HG03196 (cell line): Measurements from ENCODE around the gene USP27X.

Experiments
- ATAC-seq: cut with Tn5 transposase; IDR thresholded peaks from one replicate; pipeline ENCODE4 v1.9.1; 2021; ENCODE audit not compliant: unreplicated experiment

The USP27X gene

GRCh38 chrX:49880668-49881067, 1.4 kb downstream of the USP27X start:
- ATAC-seq, result no peak

- ATAC-seq, result no peak
Measured at GRCh38 chrX:49884290-49884862, 5.1 kb downstream of the USP27X start.

- no peak for ATAC-seq
Measured at GRCh38 chrX:49892542-49892941, 13.3 kb downstream of the USP27X start.

- ATAC-seq, result no peak
Measured at GRCh38 chrX:49896951-49897350, 17.7 kb downstream of the USP27X start.

- ATAC-seq, result no peak
Measured at GRCh38 chrX:49901048-49901447, 21.8 kb downstream of the USP27X start.

- ATAC-seq, result no peak
Measured at GRCh38 chrX:49910344-49910743, 31.1 kb downstream of the USP27X start.

GRCh38 chrX:49912086-49912485, 32.8 kb downstream of the USP27X start:
- no peak for ATAC-seq

GRCh38 chrX:49912861-49913260, 33.6 kb downstream of the USP27X start:
- no peak for ATAC-seq

- no peak for ATAC-seq
Measured at GRCh38 chrX:49915361-49916222, 36.3 kb downstream of the USP27X start.

- no peak for ATAC-seq
Measured at GRCh38 chrX:49919617-49920016, 40.3 kb downstream of the USP27X start.

GRCh38 chrX:49921109-49921508, 41.8 kb downstream of the USP27X start:
- ATAC-seq, result no peak

GRCh38 chrX:49922291-49923241, 43.3 kb downstream of the USP27X start, which contains the start of gene CLCN5:
TSS of gene CLCN5 (plus strand) at chrX:49922596. CDS start at chrX:49925299, 2,703 bp downstream.
- ATAC-seq, result peak; percentile 97

- no peak for ATAC-seq
Measured at GRCh38 chrX:49925176-49925575, 45.9 kb downstream of the USP27X start.

- ATAC-seq, result no peak
Measured at GRCh38 chrX:49930039-49930438, 50.8 kb downstream of the USP27X start.
